ENCODE data around the gene TCF12.

Gene TCF12

GRCh38 chr15:57134851-57135250 is 216.4 kb downstream of the TCF12 start:
- DNase-seq (ENCODE audit: low read depth): no peak
- no peak overlapping the region for H3K4me3 ChIP-seq (ENCODE audit: low read depth, low read length)
- TF ChIP-seq, protein P1, sequence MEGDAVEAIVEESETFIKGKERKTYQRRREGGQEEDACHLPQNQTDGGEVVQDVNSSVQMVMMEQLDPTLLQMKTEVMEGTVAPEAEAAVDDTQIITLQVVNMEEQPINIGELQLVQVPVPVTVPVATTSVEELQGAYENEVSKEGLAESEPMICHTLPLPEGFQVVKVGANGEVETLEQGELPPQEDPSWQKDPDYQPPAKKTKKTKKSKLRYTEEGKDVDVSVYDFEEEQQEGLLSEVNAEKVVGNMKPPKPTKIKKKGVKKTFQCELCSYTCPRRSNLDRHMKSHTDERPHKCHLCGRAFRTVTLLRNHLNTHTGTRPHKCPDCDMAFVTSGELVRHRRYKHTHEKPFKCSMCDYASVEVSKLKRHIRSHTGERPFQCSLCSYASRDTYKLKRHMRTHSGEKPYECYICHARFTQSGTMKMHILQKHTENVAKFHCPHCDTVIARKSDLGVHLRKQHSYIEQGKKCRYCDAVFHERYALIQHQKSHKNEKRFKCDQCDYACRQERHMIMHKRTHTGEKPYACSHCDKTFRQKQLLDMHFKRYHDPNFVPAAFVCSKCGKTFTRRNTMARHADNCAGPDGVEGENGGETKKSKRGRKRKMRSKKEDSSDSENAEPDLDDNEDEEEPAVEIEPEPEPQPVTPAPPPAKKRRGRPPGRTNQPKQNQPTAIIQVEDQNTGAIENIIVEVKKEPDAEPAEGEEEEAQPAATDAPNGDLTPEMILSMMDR (IDR thresholded peaks at IDR 0.05; ENCODE audit: control insufficient read depth, extremely low read depth, insufficient read depth): no peak

DNA sequence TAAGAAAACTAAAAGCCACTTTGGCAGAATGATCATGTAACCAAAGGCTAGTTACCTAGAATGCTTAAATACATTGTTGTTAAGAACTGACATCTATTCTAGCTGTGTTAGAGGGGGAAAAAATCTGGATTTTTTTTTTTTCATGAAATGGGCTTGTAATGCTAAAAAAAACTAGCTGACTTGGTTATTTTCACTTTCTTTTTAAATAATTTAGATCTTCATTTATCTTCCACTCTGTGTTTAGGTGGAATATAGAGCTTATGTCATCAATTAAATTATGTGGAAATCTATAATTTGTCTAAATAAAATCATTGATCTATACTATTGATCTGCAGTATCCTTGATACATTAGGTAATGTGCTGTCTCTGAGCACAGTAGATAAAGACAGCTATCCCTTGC is 217.4 kb downstream of the TCF12 start:
- TF ChIP-seq, protein P1 (IDR thresholded peaks at IDR 0.05; ENCODE audit: control insufficient read depth, extremely low read depth, insufficient read depth): no peak
- H3K4me3 ChIP-seq (ENCODE audit: low read depth, low read length): no peak overlapping the region
- DNase-seq (ENCODE audit: low read depth): no peak

GRCh38 chr15:57138349-57138788 is 219.9 kb downstream of the TCF12 start:
- TF ChIP-seq, protein P1 (IDR thresholded peaks at IDR 0.05; ENCODE audit: control insufficient read depth, extremely low read depth, insufficient read depth): peak; percentile 64
- no peak overlapping the region for H3K4me3 ChIP-seq (ENCODE audit: low read depth, low read length)
- DNase-seq (ENCODE audit: low read depth): peak; percentile 35

DNA sequence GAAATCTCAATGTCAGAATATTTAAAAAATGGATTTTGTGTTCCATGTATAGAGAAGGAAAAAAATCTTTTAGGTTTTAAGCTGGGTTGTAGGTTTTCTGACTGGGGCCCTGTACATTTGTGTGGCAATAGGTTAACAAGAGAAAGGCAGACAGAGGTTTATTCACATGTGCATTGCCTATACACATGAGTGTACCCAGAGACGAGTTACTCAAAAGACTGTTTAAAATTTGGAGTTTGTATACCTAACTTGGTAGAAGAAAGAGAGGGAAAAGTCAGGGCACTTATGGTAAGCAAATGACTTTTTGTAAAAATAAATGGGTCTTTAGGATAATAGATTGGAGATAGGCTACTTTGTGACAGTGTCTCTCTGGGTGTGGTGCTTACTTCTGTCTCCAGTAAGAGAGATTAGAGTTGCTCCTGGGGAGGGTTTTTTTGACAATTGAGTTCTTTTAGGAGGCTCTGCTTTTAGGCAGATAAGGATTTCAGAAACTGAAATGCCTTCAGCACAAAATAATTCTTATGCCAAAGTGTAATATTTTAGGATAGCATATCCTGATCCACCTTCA is 225.2 kb downstream of the TCF12 start:
- TF ChIP-seq, protein P1 (IDR thresholded peaks at IDR 0.05; ENCODE audit: control insufficient read depth, extremely low read depth, insufficient read depth): no peak
- no peak for DNase-seq (ENCODE audit: low read depth)
- H3K4me3 ChIP-seq (ENCODE audit: low read depth, low read length): no peak overlapping the region

DNA sequence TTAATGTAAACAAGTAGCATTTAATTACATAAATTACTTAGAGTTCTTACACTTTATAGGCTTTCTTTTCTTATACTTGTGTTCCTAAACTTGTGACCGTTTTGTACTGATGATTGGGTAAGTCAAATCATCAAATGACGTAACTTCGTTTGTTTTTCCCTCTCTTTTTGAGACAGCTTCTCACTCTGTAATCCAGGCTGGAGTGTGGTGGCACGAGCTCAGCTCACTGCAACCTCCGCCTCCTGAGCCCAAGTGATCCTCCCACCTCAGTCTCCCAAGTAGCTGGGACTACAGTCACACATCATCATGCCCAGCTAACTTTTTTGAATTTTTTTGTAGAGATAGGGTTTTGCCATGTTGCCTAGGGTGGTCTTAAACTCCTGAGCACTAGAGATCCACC is 226.0 kb downstream of the TCF12 start:
- TF ChIP-seq, protein P1 (IDR thresholded peaks at IDR 0.05; ENCODE audit: control insufficient read depth, extremely low read depth, insufficient read depth): no peak
- H3K4me3 ChIP-seq (ENCODE audit: low read depth, low read length): no peak overlapping the region
- no peak for DNase-seq (ENCODE audit: low read depth)

DNA sequence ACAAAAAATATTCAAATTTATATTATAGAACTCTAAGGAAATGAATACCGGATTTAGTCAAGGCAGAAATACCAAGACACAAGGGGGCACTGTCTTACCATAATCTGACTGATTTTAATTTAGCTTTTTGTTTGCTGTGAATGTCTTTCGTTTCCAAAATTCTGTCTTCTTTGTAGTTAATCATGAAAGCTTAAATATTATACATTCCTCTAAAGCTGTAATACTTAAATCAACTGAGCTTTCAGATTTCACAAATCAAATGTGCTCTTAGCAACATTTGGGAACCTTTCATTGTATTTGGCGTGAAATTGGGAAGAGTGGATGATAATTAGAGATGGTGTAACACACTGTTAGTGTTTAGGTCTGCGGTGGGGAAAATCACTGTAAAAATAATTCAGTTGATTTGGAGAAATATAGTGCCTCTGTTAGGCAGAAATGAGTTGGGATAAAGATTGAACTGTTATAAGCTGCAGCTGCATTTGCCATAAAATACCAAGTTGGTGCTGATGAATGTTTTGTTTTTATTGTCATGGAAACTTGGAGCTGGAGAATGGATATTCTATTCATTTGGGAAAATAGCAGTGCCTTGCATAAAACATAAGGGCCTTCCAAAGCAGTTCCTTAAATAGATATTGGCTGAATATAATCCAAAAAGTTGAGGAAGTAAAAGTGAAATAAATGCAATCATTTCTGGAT is 228.2 kb downstream of the TCF12 start:
- no peak overlapping the region for H3K4me3 ChIP-seq (ENCODE audit: low read depth, low read length)
- TF ChIP-seq, protein P1 (IDR thresholded peaks at IDR 0.05; ENCODE audit: control insufficient read depth, extremely low read depth, insufficient read depth): peak; percentile 57
- peak; percentile 42 for DNase-seq (ENCODE audit: low read depth)
